HUES48 (cell line): ENCODE data around the gene MICAL3.
"Not testable (repeated sequence)": the region's sequence is repeated elsewhere in the genome, so short reads cannot be mapped to it uniquely, and the experiment has no call there.

ENCODE experiments used
- H3K27ac ChIP-seq: one replicate; pipeline ENCODE4 v1.7.0; 2013; ENCODE audit warnings: low read depth, low read length, inconsistent platforms
- H3K27me3 ChIP-seq: 2 replicates; pipeline ENCODE4 v1.6.1; 2013; ENCODE audit warnings: mild to moderate bottlenecking, low read length; ENCODE audit not compliant: control insufficient read depth, insufficient read depth
- H3K36me3 ChIP-seq: 2 replicates; pipeline ENCODE4 v1.6.1; 2013; ENCODE audit warnings: low read length; ENCODE audit not compliant: control insufficient read depth, insufficient read depth
- H3K4me1 ChIP-seq: 2 replicates; pipeline ENCODE4 v1.6.1; 2013; ENCODE audit warnings: mild to moderate bottlenecking, low read length; ENCODE audit not compliant: control insufficient read depth, insufficient read depth
- H3K4me3 ChIP-seq: 2 replicates; pipeline ENCODE4 v1.5.1; 2013; ENCODE audit warnings: mild to moderate bottlenecking, low read depth, low read length
- H3K9ac ChIP-seq: 2 replicates; pipeline ENCODE4 v1.6.1; 2013; ENCODE audit warnings: mild to moderate bottlenecking, low read depth, low read length, moderate library complexity
- H3K9me3 ChIP-seq: 2 replicates; pipeline ENCODE4 v1.6.1; 2013; ENCODE audit warnings: low read length; ENCODE audit not compliant: control insufficient read depth, insufficient read depth

MICAL3 gene

GRCh38 chr22:18058371-18059093 lies 34.2 kb upstream of the MICAL3 start:
- Histone ChIP-seq H3K4me1 (0 out of 2 replicates have a peak, but pooled peaks cover 3% of the 10 kb centered on the region), H3K27me3 (no peaks in the 10 kb centered on the region), H3K9ac (no peak overlapping the region), H3K4me3 (no peak overlapping the region), H3K9me3 (no peaks in the 10 kb centered on the region), H3K36me3 (no peaks in the 10 kb centered on the region), H3K27ac (no peak overlapping the region)

GRCh38 chr22:18057568-18058209 lies 33.3 kb upstream of the MICAL3 start:
- no peaks in the 10 kb centered on the region for H3K9me3 ChIP-seq
- no peaks in the 10 kb centered on the region for H3K27me3 ChIP-seq
- H3K36me3 ChIP-seq, result no peaks in the 10 kb centered on the region
- H3K4me3 ChIP-seq, result no peak overlapping the region
- no peak overlapping the region for H3K27ac ChIP-seq
- no peak overlapping the region for H3K9ac ChIP-seq
- H3K4me1 ChIP-seq, result 0 out of 2 replicates have a peak, but pooled peaks cover 3% of the 10 kb centered on the region

- no peaks in the 10 kb centered on the region for H3K36me3 ChIP-seq
- H3K4me3 ChIP-seq, result no peak overlapping the region
- H3K9ac ChIP-seq, result no peak overlapping the region
- 0 out of 2 replicates have a peak, but pooled peaks cover 3% of the 10 kb centered on the region for H3K4me1 ChIP-seq
- no peak overlapping the region for H3K27ac ChIP-seq
- no peaks in the 10 kb centered on the region for H3K9me3 ChIP-seq
- no peaks in the 10 kb centered on the region for H3K27me3 ChIP-seq
Observed at GRCh38 chr22:18056807-18057474, 32.6 kb upstream of the MICAL3 start.

DNA sequence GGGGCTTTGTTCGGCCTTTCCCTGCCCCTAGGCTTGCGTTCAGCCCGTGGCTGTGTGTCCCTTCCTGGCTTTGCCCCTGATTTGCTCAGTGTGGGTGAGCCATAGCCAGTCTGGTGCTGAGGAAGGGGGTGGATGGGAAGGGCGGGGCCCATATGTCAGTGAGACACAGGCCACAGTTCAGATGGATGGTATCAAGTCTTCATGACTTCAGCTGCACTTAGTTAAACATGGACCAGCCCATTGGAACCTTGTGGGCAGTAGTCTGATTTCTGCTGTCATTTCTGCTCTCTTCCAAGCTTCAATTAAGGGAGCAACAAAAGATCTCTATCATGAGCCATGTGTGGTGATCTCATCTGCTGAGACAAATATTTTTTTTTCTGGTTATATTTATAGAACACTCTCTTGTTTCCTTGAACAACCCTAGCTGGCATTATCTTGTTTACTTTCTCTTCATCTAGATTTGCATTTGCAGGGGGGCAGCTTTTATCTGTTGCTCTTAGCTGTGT lies 31.9 kb upstream of the MICAL3 start:
- H3K27ac ChIP-seq, result no peak overlapping the region
- no peaks in the 10 kb centered on the region for H3K27me3 ChIP-seq
- no peak overlapping the region for H3K9ac ChIP-seq
- no peaks in the 10 kb centered on the region for H3K9me3 ChIP-seq
- 0 out of 2 replicates have a peak, but pooled peaks cover under 1% of the 10 kb centered on the region for H3K4me1 ChIP-seq
- no peak overlapping the region for H3K4me3 ChIP-seq
- no peaks in the 10 kb centered on the region for H3K36me3 ChIP-seq

GRCh38 chr22:18055619-18056160 lies 31.3 kb upstream of the MICAL3 start:
- H3K27me3 ChIP-seq, result no peaks in the 10 kb centered on the region
- H3K27ac ChIP-seq, result no peak overlapping the region
- no peaks in the 10 kb centered on the region for H3K9me3 ChIP-seq
- no peak overlapping the region for H3K4me3 ChIP-seq
- no peaks in the 10 kb centered on the region for H3K36me3 ChIP-seq
- no peak overlapping the region for H3K9ac ChIP-seq
- no peaks in the 10 kb centered on the region for H3K4me1 ChIP-seq

- not testable (repeated sequence) for H3K27ac ChIP-seq, H3K36me3 ChIP-seq, H3K9me3 ChIP-seq, H3K27me3 ChIP-seq, H3K9ac ChIP-seq, H3K4me3 ChIP-seq, H3K4me1 ChIP-seq
Observed at GRCh38 chr22:18053216-18053946, 29.0 kb upstream of the MICAL3 start.

- H3K36me3 ChIP-seq, H3K27ac ChIP-seq, H3K9me3 ChIP-seq, H3K4me3 ChIP-seq, H3K4me1 ChIP-seq, H3K9ac ChIP-seq, H3K27me3 ChIP-seq: not testable (repeated sequence)
Observed at GRCh38 chr22:18051113-18051512, 26.8 kb upstream of the MICAL3 start.

DNA sequence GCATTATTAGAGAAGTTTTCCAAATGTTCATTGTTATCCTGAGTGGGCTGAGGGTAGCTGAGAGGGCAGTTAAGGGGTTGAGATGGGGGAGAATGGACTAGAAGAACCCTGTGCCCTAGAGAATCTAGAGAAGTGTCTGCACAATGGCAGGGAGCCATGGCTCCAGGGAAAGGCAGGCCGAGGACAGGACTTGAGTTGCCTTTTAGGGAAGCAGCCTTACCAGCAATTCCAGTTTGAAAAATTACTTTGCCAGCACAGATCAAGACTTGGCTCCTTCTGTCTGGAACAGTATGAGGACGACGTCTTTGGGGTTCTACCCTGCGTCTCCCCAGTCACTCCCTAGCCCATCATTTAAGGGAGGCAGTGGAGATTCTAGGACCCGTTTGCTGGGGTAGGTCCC lies 25.7 kb upstream of the MICAL3 start:
- no peaks in the 10 kb centered on the region for H3K9me3 ChIP-seq
- H3K36me3 ChIP-seq, result no peaks in the 10 kb centered on the region
- no peaks in the 10 kb centered on the region for H3K27me3 ChIP-seq
- no peak overlapping the region for H3K27ac ChIP-seq
- H3K9ac ChIP-seq, result no peak overlapping the region
- no peak overlapping the region for H3K4me3 ChIP-seq
- H3K4me1 ChIP-seq, result no peaks in the 10 kb centered on the region

- Histone ChIP-seq H3K4me3 (no peak overlapping the region), H3K27ac (no peak overlapping the region), H3K4me1 (no peaks in the 10 kb centered on the region), H3K9me3 (no peaks in the 10 kb centered on the region), H3K9ac (no peak overlapping the region), H3K27me3 (no peaks in the 10 kb centered on the region), H3K36me3 (no peaks in the 10 kb centered on the region)
Observed at GRCh38 chr22:18048441-18048898, 24.1 kb upstream of the MICAL3 start.

DNA sequence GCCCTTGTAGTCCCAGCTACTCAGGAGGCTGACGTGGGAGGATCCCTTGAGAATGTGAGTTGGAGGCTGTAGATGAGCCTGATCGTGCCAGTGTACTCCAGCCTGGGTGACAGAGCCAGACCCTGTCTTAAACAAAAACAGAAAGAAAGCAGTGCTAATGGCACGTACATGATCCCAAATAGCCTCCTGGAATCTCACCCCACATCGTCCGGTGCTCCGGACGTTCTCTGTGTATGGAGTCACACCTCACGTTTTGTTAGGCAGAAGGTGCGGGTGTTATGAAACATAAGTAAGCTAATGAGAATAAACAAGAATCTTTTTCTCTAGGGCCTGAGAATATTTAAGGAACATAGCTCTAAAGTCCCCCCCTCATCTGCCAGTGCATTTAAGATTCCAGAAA lies 23.7 kb upstream of the MICAL3 start:
- Histone ChIP-seq H3K27ac (no peak overlapping the region), H3K36me3 (no peaks in the 10 kb centered on the region), H3K4me3 (no peak overlapping the region), H3K27me3 (no peaks in the 10 kb centered on the region), H3K9me3 (no peaks in the 10 kb centered on the region), H3K9ac (no peak overlapping the region), H3K4me1 (no peaks in the 10 kb centered on the region)
